CD4-positive, alpha-beta T cell treated with Interleukin-6 for 4 hours (primary cell): Measurements from ENCODE around the gene PDE5A.
"Not testable (repeated sequence)": the region's sequence is repeated elsewhere in the genome, so short reads cannot be mapped to it uniquely, and the experiment has no call there.

ENCODE experiments used
- DNase-seq: peaks from one replicate; pipeline ENCODE4 v3.0.0-alpha.2; 2020; ENCODE audit warnings: mixed read lengths

The PDE5A gene

GRCh38 chr4:119518230-119518892, 110.2 kb downstream of the PDE5A start:
- DNase-seq = no peak

- DNase-seq = no peak
Measured at GRCh38 chr4:119517361-119518229, 111.0 kb downstream of the PDE5A start.

- DNase-seq = no peak
Measured at GRCh38 chr4:119512398-119512797, 116.2 kb downstream of the PDE5A start.

- DNase-seq = no peak
Measured at GRCh38 chr4:119510395-119511149, 118.0 kb downstream of the PDE5A start.

GRCh38 chr4:119508281-119508680, 120.3 kb downstream of the PDE5A start:
- no peak for DNase-seq

GRCh38 chr4:119506806-119507205, 121.8 kb downstream of the PDE5A start:
- DNase-seq = no peak

GRCh38 chr4:119504616-119505015, 124.0 kb downstream of the PDE5A start:
- no peak for DNase-seq

- DNase-seq = no peak
Measured at GRCh38 chr4:119501740-119502139, 126.9 kb downstream of the PDE5A start.

- no peak for DNase-seq
Measured at GRCh38 chr4:119498527-119498926, 130.1 kb downstream of the PDE5A start.

- DNase-seq = no peak
Measured at GRCh38 chr4:119493886-119494285, 134.7 kb downstream of the PDE5A start.

GRCh38 chr4:119493419-119493818, 135.2 kb downstream of the PDE5A start:
- DNase-seq = no peak

GRCh38 chr4:119490335-119490734, 138.3 kb downstream of the PDE5A start:
- DNase-seq = no peak

- no peak for DNase-seq
Measured at GRCh38 chr4:119489305-119489704, 139.3 kb downstream of the PDE5A start.

- no peak for DNase-seq
Measured at GRCh38 chr4:119480331-119480730, 148.3 kb downstream of the PDE5A start.

GRCh38 chr4:119479835-119480234, 148.8 kb downstream of the PDE5A start:
- no peak for DNase-seq

GRCh38 chr4:119479180-119479808, 149.3 kb downstream of the PDE5A start:
- no peak for DNase-seq

GRCh38 chr4:119478446-119479179, 150.0 kb downstream of the PDE5A start:
- DNase-seq = no peak

- no peak for DNase-seq
Measured at GRCh38 chr4:119477412-119478053, 151.1 kb downstream of the PDE5A start.

- DNase-seq = no peak
Measured at GRCh38 chr4:119471259-119471658, 157.3 kb downstream of the PDE5A start.

- DNase-seq = not testable (repeated sequence)
Measured at GRCh38 chr4:119470737-119471063, 157.9 kb downstream of the PDE5A start.

- DNase-seq = not testable (repeated sequence)
Measured at GRCh38 chr4:119470021-119470736, 158.4 kb downstream of the PDE5A start.
